GM12875 (cell line): Measurements from ENCODE around the gene TMEM129.

Source experiments
- H3K4me3 ChIP-seq: one replicate; pipeline ENCODE4 v1.5.1; 2011; ENCODE audit warnings: low read depth, low read length, control low read depth
- CTCF ChIP-seq: IDR thresholded peaks from 2 replicates; pipeline ENCODE4 v1.5.1; 2011; ENCODE audit warnings: low read depth, mild to moderate bottlenecking, control low read depth, inconsistent platforms, low read length, moderate library complexity, borderline replicate concordance; ENCODE audit not compliant: insufficient read depth

TMEM129 gene

GRCh38 chr4:1757836-1758235, 36.7 kb upstream of the TMEM129 start:
- no peak overlapping the region for H3K4me3 ChIP-seq
- no peak for TF ChIP-seq CTCF

- H3K4me3 ChIP-seq, result no peak overlapping the region
- no peak for TF ChIP-seq CTCF
These were observed 36.0 kb upstream of the TMEM129 start for GRCh38 chr4:1756893-1757779.

GRCh38 chr4:1756079-1756478, 35.0 kb upstream of the TMEM129 start:
- no peak for TF ChIP-seq CTCF
- no peak overlapping the region for H3K4me3 ChIP-seq

- no peak overlapping the region for H3K4me3 ChIP-seq
- no peak for TF ChIP-seq CTCF
These were observed 34.2 kb upstream of the TMEM129 start for GRCh38 chr4:1755297-1755696.

- no peak overlapping the region for H3K4me3 ChIP-seq
- TF ChIP-seq CTCF, result no peak
These were observed 33.2 kb upstream of the TMEM129 start for GRCh38 chr4:1754336-1754735.

GRCh38 chr4:1753697-1754311, 32.7 kb upstream of the TMEM129 start:
- no peak for TF ChIP-seq CTCF
- no peak overlapping the region for H3K4me3 ChIP-seq

- no peak for TF ChIP-seq CTCF
- H3K4me3 ChIP-seq, result no peak overlapping the region
These were observed 32.2 kb upstream of the TMEM129 start for GRCh38 chr4:1753294-1753696.
